GM10847 (cell line): Measurements from ENCODE around the gene KIT.

Experiments used
- POLR2A ChIP-seq: IDR thresholded peaks from 2 replicates; pipeline ENCODE4 v1.6.1; 2011; ENCODE audit not compliant: insufficient read length; ENCODE audit errors: extremely low read depth

Gene KIT

DNA sequence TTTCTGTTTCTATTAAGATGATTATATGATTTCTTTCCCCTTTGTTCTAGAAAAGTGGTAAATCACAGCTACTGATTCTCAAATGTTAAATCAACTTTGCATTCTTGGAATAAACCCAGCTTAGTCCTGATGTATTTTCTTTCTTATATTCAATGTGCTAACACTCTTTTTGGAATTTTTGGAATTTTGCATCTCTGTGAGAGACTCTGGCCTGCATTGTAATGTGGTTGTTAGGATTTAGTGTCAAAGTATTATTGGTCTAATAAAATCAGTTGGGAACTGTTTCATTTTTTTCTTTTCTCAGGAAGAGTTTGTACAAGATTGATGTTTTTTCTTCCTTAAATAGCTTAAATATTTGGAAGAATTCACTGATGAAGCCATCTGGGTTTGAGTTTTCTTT lies 109.6 kb downstream of the KIT start:
- TF ChIP-seq POLR2A = no peak

DNA sequence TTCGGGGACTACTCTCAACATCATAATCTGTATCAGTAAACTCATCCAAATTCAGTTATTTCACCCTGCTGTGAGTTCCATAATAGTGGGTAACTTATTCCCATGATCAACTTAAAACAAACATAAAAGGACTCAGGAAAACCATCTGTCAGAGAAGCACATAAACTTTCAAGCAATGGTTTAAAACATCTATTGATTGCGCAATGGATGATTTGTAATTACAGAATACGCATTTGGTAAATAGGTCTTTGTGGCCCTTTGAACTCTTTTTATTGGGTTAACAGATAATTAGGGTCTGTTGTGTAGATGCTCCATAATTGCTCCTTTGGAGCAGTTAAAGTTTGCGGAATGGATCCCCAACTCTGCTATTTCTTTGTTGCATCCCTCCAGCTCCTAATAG lies 115.3 kb downstream of the KIT start:
- TF ChIP-seq POLR2A = no peak

DNA sequence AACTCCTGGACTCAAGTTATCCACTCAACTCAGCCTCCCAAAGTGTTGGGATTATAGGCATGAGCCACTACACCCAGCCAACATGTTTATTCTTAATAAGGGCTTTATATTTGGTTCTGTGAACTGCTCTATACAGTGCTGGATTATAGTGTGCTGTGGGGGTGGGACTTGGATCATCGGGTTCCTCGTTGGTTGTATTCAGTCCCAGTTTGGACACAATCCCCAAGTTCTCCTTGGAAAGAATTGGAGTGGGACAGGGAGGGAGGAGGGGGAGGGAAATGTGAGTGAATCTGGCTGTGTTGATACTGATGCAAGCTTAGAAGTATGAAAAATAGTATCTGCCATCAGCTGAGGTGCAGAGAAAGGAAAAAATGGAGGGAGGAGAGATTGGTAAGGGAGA lies 121.3 kb downstream of the KIT start:
- TF ChIP-seq POLR2A = no peak

DNA sequence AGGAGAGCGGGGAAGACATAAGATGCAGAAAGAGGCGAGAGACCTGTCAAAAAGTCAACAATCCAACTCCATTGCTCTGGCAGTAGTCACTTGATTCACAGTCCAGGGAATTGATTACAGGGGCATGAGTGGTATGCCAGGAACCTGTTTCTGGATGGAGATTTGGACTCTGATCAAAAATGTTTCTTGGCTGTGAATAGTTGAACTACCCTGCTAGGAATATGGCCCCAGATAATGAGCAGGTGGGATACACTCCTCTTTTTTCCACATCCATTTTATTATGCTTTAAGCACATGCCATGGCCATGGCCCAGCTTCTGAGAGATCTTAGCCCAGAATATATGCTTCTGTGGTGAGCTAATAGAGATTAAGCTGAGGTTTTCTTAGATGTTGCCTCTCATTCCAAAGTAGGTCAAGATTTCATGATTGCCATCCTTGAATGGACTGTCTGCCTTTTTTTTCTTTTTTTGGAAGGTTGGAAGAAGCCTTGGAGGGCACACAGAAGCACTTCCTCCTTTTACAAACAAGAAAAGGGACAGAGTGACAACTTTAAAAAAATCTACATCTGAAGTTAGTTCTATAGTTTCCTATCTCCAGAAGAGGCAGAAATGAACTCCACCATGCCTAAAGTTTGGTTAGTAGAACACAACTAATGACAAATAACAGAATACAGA lies 121.9 kb downstream of the KIT start:
- no peak for TF ChIP-seq POLR2A

DNA sequence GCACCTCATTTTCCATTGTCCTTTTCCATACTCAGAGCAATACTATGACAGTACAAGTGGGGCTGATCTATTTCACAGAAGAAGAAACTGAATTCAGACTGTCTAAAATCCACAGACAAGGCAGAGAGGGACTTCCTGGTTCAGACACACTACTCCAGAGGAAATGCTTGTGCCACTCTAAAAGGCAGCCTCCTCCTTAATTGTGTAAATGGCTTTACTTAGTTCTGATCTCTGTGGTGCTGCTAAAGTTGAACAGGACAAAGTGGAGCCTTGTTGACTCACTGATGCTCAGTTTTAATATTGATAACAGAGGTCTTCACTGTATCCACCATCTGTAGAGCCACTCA lies 122.4 kb downstream of the KIT start:
- no peak for TF ChIP-seq POLR2A

DNA sequence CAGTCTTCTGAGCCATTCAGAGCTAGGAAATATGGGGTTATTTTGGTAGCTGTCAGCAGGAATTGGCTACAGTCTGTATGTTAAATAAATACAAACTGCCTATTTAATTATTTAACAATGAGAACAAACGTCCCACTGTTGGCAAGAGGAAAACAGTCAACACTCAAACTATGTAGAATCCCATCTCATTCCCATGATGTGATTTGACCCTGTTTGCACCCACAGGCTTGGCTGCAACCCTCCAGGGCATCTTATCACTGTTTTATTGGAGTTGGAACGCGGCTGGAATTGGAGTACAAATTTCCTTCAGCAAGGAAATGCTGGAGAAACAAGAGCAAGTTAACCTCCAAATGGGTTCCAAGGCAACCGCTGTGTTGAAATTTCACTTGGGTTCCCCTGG lies 124.0 kb downstream of the KIT start:
- TF ChIP-seq POLR2A = no peak

DNA sequence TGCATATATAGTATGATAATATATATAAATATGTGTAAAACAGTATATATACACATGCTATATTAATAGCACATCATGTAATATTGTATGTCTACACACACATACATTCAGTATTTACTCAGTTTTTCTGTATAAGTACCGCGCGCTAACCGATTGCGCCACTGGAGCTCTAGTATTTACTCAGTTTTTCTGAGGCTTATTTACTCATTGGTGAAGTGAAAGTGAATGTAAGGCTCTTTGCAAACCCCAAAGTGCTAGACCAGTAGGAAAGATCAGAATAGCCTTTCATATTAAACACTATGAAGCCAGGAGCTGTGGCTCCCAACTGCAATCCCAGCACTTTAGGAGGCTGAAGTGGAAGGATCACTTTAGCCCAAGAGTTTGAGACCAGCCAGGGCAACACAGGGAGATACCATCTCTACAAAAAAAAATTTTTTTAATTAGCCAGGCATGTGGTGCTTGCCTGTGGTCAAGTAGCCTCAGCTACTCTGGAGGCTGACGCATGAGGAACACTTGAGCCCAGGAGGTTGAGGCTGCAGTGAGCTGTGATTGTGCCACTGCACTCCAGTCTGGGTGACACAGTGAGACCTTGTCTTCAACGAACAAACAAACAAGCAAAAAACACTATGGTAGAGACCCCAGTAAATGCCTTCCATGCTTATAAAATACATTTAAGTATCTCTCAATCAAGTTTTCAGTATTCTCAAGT lies 125.8 kb downstream of the KIT start:
- no peak for TF ChIP-seq POLR2A

DNA sequence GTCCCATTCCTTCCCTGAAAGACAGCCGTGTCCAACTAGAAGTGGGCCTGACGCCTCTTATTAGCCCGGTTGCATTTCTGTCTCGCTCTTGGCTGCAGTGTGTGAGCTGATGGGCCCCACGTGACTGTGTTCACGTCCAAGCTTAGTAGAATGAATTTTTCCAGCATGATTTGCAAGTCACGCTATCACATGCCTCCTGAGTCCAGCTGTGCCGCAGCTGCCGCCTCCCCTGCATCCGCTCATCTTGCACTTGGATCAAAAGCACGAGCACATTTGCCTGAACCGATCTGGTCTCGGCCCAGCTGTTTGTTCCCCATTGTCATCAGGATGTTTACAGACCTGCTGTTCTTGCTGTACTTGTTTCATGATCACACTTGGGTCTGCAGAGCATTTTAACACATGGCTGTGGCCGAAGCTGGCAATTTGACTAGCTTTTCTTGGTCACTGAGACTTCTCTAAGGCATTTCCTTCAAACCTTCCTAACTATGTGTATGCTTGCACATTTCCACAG lies 126.5 kb downstream of the KIT start:
- no peak for TF ChIP-seq POLR2A
